GM12874 (cell line): Measurements from ENCODE around the gene TRIO.

ENCODE experiments used
- CTCF ChIP-seq: IDR thresholded peaks from 2 replicates; pipeline ENCODE4 v1.5.1; 2011; ENCODE audit warnings: low read depth, mild to moderate bottlenecking, control low read depth, low read length, moderate library complexity; ENCODE audit not compliant: insufficient read depth

The TRIO gene

DNA sequence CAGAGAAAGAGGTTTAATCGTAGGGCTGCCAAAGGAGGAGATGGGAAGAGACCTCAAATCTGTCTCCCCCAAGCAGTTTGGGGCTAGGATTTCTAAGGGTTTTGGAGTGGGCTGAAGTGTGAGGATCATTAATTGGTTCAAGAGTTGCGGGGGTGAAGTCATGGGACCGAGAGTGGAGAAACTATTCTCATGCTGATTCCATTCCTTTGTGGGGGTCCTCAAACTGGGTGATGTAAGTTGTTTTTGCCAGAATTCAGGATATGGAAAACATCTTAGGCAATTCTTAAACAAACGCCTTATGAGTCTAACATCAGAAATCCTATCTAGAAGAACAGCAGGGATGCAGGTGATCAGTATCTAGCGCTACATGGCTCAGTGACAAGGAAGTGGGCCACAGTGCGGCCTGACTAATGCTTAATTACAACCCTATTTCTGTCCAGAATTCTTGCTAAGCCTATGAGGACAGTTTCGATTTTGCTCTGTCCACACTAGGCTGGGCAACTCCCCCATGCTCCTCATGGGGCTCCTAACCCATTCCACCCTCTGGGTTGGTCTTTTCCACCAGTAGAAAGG, 27.7 kb upstream of the TRIO start:
- no peak for TF ChIP-seq CTCF

DNA sequence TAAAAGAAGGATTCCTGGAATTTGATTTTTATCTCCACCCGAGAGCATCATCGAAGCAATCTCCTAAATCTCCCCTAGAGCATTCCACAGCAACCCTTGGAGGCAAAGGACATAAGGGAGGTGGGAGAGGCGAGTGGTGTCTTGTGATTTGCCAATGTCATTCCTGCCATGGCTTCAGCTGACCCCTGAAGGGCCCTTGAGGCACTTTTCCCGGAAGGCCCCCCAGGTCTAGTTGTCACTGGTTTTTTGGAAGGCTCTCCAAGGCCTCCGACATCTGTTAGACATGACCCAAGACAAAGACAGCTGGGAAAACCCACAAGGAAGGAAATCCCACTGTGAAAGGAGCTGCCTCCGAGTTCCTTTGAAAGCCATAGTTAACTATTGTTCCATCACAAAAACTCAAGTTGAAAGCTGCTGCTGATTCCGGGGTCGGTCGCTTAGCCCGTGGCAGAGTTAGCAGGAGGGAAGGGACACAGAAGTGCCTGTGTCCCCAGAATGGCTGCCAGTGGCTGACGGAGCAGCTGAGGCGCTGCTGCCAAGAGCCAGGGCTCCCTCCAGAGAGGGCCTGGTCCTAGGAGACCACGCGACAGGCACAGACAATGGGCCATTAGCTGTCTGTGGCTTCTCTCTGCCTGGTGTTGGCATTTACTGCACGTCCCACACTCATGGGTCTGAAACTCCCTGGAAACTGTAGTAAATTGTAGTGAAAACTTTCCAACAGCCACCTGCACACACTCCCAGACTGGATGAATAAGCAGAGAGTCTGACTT, 24.4 kb upstream of the TRIO start:
- TF ChIP-seq CTCF = no peak

DNA sequence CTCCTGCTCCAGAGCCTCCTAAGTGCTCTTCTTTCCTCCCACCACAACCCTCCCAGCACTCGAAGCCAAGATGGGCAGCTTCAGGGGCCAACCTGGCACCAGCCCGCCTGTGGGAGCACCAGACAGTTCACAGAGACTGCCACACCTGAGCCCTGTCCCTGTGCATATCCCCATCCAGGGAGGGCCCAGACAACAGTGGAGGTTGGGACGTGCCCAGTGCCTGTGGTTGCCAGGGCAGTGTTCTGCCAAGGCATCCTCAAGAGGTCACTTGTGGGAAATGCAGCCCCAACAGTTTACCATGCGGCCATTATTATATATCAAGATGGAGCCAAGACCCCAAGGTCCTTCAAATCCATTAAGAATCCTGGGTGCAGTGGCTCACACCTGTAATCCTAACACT, 23.0 kb upstream of the TRIO start:
- TF ChIP-seq CTCF = no peak

- TF ChIP-seq CTCF = no peak
Measured at GRCh38 chr5:14121552-14121951, 21.6 kb upstream of the TRIO start.

DNA sequence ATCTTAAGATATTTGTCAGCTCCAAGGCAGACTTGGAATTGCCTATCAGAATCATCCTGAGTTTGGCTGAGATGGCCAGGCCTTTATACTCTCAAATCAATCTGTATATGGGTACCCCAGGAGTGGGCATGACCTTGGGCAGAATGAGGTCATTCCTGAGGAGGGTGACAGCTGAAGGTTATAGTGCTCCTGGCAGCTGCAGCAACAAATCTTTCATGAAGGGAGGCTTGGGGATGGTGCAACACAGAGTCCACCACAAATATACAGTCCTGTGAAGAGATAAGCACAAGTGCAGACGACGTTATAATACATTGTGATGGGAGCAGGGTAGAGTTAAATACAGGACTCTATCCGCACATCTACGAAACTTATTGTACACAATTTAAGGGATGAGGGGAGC, 21.1 kb upstream of the TRIO start:
- no peak for TF ChIP-seq CTCF

DNA sequence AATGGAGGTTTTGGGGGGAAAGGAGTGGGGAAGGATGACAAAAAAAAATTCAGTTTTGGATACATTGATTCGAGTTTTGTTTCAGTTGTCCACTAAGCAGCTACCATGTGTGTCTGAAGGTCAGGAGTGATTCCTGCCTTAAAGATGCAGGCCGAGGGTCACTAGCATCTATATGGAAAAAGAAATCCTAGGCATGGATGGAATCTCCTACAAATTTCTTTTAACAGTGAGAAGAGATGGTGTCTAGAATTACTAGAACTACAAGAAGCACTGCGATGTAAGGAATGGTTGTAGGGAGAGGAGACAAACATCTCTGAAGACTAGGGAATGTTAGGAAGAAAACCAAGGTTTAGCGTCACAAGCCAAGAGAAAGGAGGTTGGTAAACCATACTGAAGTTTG, 19.6 kb upstream of the TRIO start:
- TF ChIP-seq CTCF = no peak

- TF ChIP-seq CTCF = no peak
Measured at GRCh38 chr5:14123974-14124482, 19.1 kb upstream of the TRIO start.
